Activated naive CD4-positive, alpha-beta T cell treated with anti-CD3 and anti-CD28 coated beads, Interleukin-2, amount 10 ng/mL, durations not matched to agents 7 days and 5 days (primary cell): ENCODE data around the gene CILP.
A peak's percentile ranks its signal among the peaks of the same experiment; 100 is the strongest.

Experiments used
- CTCF ChIA-PET: fragments of 350-600 bp; sonication (Branson Sonifier 250); formaldehyde crosslinking; loops from one replicate; lab custom pipeline; 2021; ENCODE audit warnings: antibody characterized with exemption; lab: Charles Lee
- DNase-seq: peaks from one replicate; pipeline ENCODE4 v3.0.0-alpha.2; 2020
- H3K27ac Mint-ChIP-seq: one replicate; pipeline ENCODE4 v1.8.0; 2021; ENCODE audit warnings: mild to moderate bottlenecking, moderate library complexity, mixed read lengths
- H3K27me3 Mint-ChIP-seq: one replicate; pipeline ENCODE4 v1.8.0; 2021; ENCODE audit warnings: mild to moderate bottlenecking, mixed read lengths
- H3K36me3 Mint-ChIP-seq: one replicate; pipeline ENCODE4 v1.8.0; 2021; ENCODE audit warnings: mixed read lengths
- H3K4me1 Mint-ChIP-seq: one replicate; pipeline ENCODE4 v1.8.0; 2021; ENCODE audit warnings: mixed read lengths
- H3K4me3 Mint-ChIP-seq: one replicate; pipeline ENCODE4 v1.8.0; 2021; ENCODE audit warnings: mild to moderate bottlenecking, moderate library complexity, mixed read lengths
- H3K9me3 Mint-ChIP-seq: one replicate; pipeline ENCODE4 v1.8.0; 2021; ENCODE audit warnings: mixed read lengths

CILP gene

DNA sequence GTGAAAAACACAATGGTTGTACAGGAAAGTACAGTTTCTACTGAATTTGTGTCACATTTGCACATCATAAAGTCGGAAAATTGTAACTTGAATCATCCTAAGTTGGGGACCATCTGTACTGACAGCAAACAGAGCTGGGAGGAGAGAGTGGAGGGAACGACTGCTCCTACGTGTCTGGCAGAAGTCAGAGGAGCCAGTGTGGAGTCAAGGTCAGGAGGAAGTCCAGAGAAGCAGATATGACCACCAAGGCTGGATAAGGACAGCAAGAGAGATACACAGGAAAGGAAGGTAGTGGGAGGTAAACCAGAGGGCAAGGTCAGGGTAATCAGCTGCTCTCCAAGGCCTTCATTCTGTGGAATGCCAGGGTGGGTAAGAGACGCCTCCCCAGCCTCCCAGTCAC lies 2.7 kb upstream of the CILP start:
- H3K9me3 Mint-ChIP-seq, result no peaks in the 10 kb centered on the region
- DNase-seq, result no peak
- H3K4me1 Mint-ChIP-seq, result no peaks in the 10 kb centered on the region
- no peak overlapping the region for H3K4me3 Mint-ChIP-seq
- CTCF ChIA-PET, result no interaction called here
- H3K27ac Mint-ChIP-seq, result no peak overlapping the region
- H3K27me3 Mint-ChIP-seq, result peaks cover 5% of the 10 kb centered on the region
- H3K36me3 Mint-ChIP-seq, result no peaks in the 10 kb centered on the region

DNA sequence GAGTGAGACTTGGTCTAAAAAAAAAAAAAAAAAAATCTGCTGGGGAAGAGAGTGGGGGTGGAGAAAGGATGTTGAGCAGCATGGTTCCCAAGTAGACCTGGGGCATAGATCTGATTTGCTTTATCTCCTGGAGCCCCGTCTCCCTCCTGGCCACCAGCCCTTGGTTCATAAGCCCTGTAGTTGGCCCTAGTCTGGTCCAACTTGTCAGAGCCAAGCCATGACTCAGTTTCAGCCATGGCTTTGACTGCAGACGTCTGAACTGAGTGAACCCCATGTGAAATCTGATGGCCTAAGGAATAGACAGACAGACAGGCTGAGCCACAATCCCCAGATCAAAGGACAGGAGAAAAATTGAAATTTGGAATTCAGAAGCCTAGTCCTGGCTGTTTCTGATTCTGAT lies 2.0 kb upstream of the CILP start:
- H3K4me1 Mint-ChIP-seq, result no peaks in the 10 kb centered on the region
- CTCF ChIA-PET, result interaction anchor here (0.6 kb wide), 1 partner anchor 43 kb away, joined by 3 read pairs; no protein-coding TSS in a partner anchor
- H3K27ac Mint-ChIP-seq, result no peak overlapping the region
- H3K9me3 Mint-ChIP-seq, result no peaks in the 10 kb centered on the region
- H3K36me3 Mint-ChIP-seq, result no peaks in the 10 kb centered on the region
- H3K27me3 Mint-ChIP-seq, result peaks cover 5% of the 10 kb centered on the region
- no peak overlapping the region for H3K4me3 Mint-ChIP-seq
- no peak for DNase-seq

GRCh38 chr15:65212097-65212496 lies 824 bp upstream of the CILP start:
- CTCF ChIA-PET, result interaction anchor here (0.7 to 2.3 kb wide), 4 partner anchors 10 to 40 kb away, joined by 3 to 12 read pairs (median 3); no protein-coding TSS in a partner anchor
- peak; percentile 52 for DNase-seq
- Mint-ChIP-seq H3K4me3 (no peak overlapping the region), H3K4me1 (no peaks in the 10 kb centered on the region), H3K27ac (no peak overlapping the region), H3K27me3 (peaks cover 5% of the 10 kb centered on the region), H3K9me3 (no peaks in the 10 kb centered on the region), H3K36me3 (no peaks in the 10 kb centered on the region)

- H3K4me3 Mint-ChIP-seq, result no peak overlapping the region
- no peak for DNase-seq
- no peaks in the 10 kb centered on the region for H3K4me1 Mint-ChIP-seq
- peaks cover 5% of the 10 kb centered on the region for H3K27me3 Mint-ChIP-seq
- no peaks in the 10 kb centered on the region for H3K9me3 Mint-ChIP-seq
- no peak overlapping the region for H3K27ac Mint-ChIP-seq
- H3K36me3 Mint-ChIP-seq, result no peaks in the 10 kb centered on the region
- CTCF ChIA-PET, result interaction anchor here (0.7 to 2.3 kb wide), 4 partner anchors 9 to 41 kb away, joined by 3 to 12 read pairs (median 3); no protein-coding TSS in a partner anchor
Observed at GRCh38 chr15:65211482-65211982, 259 bp upstream of the CILP start.

- no peak overlapping the region for H3K27ac Mint-ChIP-seq
- H3K27me3 Mint-ChIP-seq, result peaks cover 5% of the 10 kb centered on the region
- H3K9me3 Mint-ChIP-seq, result no peaks in the 10 kb centered on the region
- no peaks in the 10 kb centered on the region for H3K36me3 Mint-ChIP-seq
- no peaks in the 10 kb centered on the region for H3K4me1 Mint-ChIP-seq
- no peak for DNase-seq
- H3K4me3 Mint-ChIP-seq, result no peak overlapping the region
- CTCF ChIA-PET, result interaction anchor here (0.6 kb wide), 1 partner anchor 166 kb away, joined by 3 read pairs; no protein-coding TSS in a partner anchor
Observed at GRCh38 chr15:65209701-65210643, 1.3 kb downstream of the CILP start.

DNA sequence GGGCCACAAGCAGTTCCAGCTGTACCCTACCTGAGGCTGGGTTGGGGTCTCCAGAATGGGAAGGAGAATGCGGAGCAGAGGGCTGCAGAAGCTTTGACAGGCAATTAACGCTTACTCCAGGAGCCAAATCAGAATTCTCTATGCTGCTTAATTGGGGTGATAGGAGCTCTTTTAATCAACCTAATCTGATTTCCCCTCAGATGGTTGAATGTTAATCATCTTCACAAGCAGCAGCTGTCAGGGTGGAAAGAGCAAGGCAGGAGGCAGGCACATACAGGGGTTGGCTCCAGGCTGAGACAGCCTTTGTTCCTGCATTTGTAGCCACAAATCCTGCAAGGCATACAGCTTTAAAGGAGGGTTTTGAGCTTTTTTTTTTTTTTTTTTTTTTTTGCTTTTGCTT lies 2.6 kb downstream of the CILP start:
- Mint-ChIP-seq H3K9me3 (no peaks in the 10 kb centered on the region), H3K36me3 (no peaks in the 10 kb centered on the region), H3K4me3 (no peak overlapping the region), H3K4me1 (no peaks in the 10 kb centered on the region), H3K27ac (no peak overlapping the region), H3K27me3 (peaks cover 12% of the 10 kb centered on the region)
- CTCF ChIA-PET, result interaction anchor here (0.6 kb wide), 3 partner anchors 75 to 112 kb away, joined by 3 read pairs; no protein-coding TSS in a partner anchor
- no peak for DNase-seq

DNA sequence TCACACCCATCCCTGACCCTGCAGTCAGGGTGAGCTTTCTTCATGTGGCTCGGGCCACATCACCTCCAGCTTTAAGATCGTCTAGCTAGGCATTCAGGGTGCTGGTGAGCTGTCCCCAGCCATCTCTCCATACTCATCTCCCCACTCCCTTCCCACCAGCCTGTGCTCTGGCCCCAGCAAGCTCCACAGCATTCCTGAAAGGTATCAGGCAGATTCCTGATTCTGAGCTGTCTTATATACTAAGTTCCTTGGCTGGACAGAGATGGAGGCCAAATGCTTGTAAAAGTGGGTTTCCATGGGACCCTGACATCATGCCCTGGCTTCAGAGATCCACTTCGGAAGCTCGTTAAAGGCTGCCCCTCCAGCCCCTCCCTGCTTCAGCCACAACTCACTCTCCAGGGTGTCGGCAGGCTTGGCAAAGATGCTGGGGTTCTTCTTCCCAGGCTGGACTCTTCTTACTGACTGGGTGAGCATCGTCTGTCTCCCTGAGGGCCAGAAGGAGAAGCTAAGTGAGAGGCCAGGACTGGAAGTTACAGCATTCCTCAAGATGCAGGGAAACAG lies 3.9 kb downstream of the CILP start:
- Mint-ChIP-seq H3K9me3 (no peaks in the 10 kb centered on the region), H3K4me1 (no peaks in the 10 kb centered on the region), H3K27me3 (peaks cover 21% of the 10 kb centered on the region), H3K36me3 (no peaks in the 10 kb centered on the region), H3K4me3 (no peak overlapping the region), H3K27ac (no peak overlapping the region)
- CTCF ChIA-PET, result interaction anchor here (0.5 to 1.4 kb wide), 2 partner anchors 9 to 92 kb away, joined by 3 to 4 read pairs; no protein-coding TSS in a partner anchor
- DNase-seq, result no peak

GRCh38 chr15:65206750-65207149 lies 4.5 kb downstream of the CILP start:
- H3K27ac Mint-ChIP-seq, result no peak overlapping the region
- DNase-seq, result no peak
- no peak overlapping the region for H3K4me3 Mint-ChIP-seq
- CTCF ChIA-PET, result interaction anchor here (0.5 to 1.4 kb wide), 2 partner anchors 9 to 91 kb away, joined by 3 to 4 read pairs; no protein-coding TSS in a partner anchor
- H3K9me3 Mint-ChIP-seq, result no peaks in the 10 kb centered on the region
- no peaks in the 10 kb centered on the region for H3K4me1 Mint-ChIP-seq
- no peaks in the 10 kb centered on the region for H3K36me3 Mint-ChIP-seq
- peaks cover 21% of the 10 kb centered on the region for H3K27me3 Mint-ChIP-seq

GRCh38 chr15:65204931-65205660 lies 6.2 kb downstream of the CILP start:
- Mint-ChIP-seq H3K36me3 (no peaks in the 10 kb centered on the region), H3K27ac (no peak overlapping the region), H3K4me3 (no peak overlapping the region), H3K27me3 (peaks cover 31% of the 10 kb centered on the region), H3K4me1 (no peaks in the 10 kb centered on the region), H3K9me3 (no peaks in the 10 kb centered on the region)
- CTCF ChIA-PET, result no interaction called here
- DNase-seq, result no peak

DNA sequence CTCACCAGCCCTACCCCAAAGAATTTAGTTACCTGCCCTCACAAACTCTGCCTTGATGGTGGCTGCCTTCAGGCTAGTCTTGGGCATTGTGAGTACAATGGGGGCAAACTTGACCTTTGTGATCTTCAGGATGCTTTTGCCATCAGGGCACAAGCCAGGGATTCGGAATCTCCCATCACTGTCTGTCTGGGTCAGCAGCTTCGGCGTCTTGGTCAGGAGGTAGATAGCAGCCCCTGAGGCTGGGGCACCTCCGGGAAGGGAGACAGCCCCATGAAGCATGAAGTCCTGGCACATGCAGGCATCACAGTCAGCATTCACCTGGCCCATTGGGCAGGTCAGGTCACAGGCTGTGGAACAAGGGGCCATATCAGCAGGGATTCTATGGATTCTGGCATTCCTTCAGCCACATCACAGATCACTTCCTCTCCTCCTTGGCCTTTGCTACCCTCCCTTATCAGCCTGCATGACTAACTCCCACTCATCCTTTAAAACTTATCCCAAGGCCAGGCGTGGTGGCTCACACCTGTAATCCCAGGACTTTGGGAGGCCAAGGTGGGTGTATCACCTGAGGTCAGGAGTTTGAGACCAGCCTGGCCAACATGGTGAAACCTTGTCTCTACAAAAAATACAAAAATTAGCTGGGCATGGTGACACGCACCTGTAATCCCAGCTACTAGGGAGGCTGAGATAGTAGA lies 6.9 kb downstream of the CILP start:
- Mint-ChIP-seq H3K27ac (no peak overlapping the region), H3K4me1 (no peaks in the 10 kb centered on the region), H3K27me3 (peaks cover 26% of the 10 kb centered on the region), H3K9me3 (no peaks in the 10 kb centered on the region), H3K36me3 (no peaks in the 10 kb centered on the region), H3K4me3 (no peak overlapping the region)
- CTCF ChIA-PET, result no interaction called here
- DNase-seq, result no peak

DNA sequence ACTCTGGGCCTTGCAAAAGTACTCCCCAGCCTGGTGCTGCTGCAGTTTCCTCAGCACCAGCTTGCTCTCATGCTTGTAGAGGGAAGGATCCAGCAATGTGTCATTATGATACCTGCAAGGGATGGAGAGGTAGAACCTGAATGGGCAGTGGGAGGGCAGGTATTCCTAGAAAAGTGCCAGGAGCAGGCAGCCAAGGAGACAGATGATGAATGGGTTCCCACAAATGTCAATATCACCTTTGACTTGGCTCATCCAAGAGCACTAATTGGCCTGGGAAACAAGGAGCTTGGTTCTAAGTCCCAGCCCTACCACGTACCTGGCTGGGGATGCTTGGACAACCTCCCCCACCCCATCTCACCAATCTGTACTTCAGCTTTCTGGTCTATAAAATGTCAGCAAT lies 9.4 kb downstream of the CILP start:
- DNase-seq, result no peak
- no peaks in the 10 kb centered on the region for H3K4me1 Mint-ChIP-seq
- no peaks in the 10 kb centered on the region for H3K36me3 Mint-ChIP-seq
- H3K27me3 Mint-ChIP-seq, result peaks cover 26% of the 10 kb centered on the region
- H3K4me3 Mint-ChIP-seq, result no peak overlapping the region
- H3K27ac Mint-ChIP-seq, result no peak overlapping the region
- H3K9me3 Mint-ChIP-seq, result no peaks in the 10 kb centered on the region
- CTCF ChIA-PET, result interaction anchor here (2.5 kb wide), 1 partner anchor 10 kb away, joined by 12 read pairs; the partner anchor contains the start of gene CILP

- CTCF ChIA-PET, result no interaction called here
- no peak for DNase-seq
- Mint-ChIP-seq H3K27ac (no peak overlapping the region), H3K36me3 (no peaks in the 10 kb centered on the region), H3K9me3 (no peaks in the 10 kb centered on the region), H3K4me1 (no peaks in the 10 kb centered on the region), H3K4me3 (no peak overlapping the region), H3K27me3 (peaks cover 18% of the 10 kb centered on the region)
Observed at GRCh38 chr15:65198571-65198970, 12.7 kb downstream of the CILP start.

DNA sequence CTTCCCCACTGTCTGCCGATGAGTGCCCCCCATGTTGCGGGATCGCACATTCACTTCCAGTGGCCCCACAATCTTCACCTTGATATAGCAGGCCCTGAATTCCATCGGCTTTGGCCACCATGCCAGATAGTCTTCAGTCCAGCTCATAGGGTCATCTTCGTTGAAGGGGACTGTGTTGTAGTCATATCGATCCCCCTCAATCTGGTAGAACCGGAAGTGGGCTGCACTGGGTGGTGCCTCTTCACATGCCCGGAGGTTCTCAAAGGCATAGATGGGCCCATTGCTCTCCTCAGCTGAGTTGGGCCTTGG lies 14.0 kb downstream of the CILP start:
- Mint-ChIP-seq H3K4me1 (no peaks in the 10 kb centered on the region), H3K36me3 (no peaks in the 10 kb centered on the region), H3K27ac (no peak overlapping the region), H3K4me3 (no peak overlapping the region), H3K9me3 (no peaks in the 10 kb centered on the region), H3K27me3 (peaks cover 12% of the 10 kb centered on the region)
- DNase-seq, result no peak
- CTCF ChIA-PET, result interaction anchor here (1.2 kb wide), 1 partner anchor 73 kb away, joined by 3 read pairs; no protein-coding TSS in a partner anchor
